GM19455 (cell line): ENCODE results near the gene JOSD2.
A peak's percentile ranks its signal among the peaks of the same experiment; 100 is the strongest.

ENCODE experiments used
- ATAC-seq: cut with Tn5 transposase; IDR thresholded peaks from one replicate; pipeline ENCODE4 v1.9.1; 2021; ENCODE audit not compliant: unreplicated experiment

The JOSD2 gene

GRCh38 chr19:50511069-50511822 is at the start of gene JOSD2:
JOSD2 (minus strand) TSS chr19:50511191; CDS start chr19:50510431, 760 bp downstream.
- ATAC-seq, result peak; percentile 80

- no peak for ATAC-seq
Observed at GRCh38 chr19:50559636-50560035, 48.6 kb upstream of the JOSD2 start.

GRCh38 chr19:50558449-50558848 is 47.5 kb upstream of the JOSD2 start:
- no peak for ATAC-seq

- ATAC-seq, result no peak
Observed at GRCh38 chr19:50558039-50558438, 47.0 kb upstream of the JOSD2 start.

GRCh38 chr19:50557009-50557613 is 46.1 kb upstream of the JOSD2 start:
- no peak for ATAC-seq

GRCh38 chr19:50556282-50557008 is 45.5 kb upstream of the JOSD2 start:
- ATAC-seq, result no peak

- no peak for ATAC-seq
Observed at GRCh38 chr19:50555450-50556281, 44.7 kb upstream of the JOSD2 start.

- ATAC-seq, result no peak
Observed at GRCh38 chr19:50555033-50555432, 44.0 kb upstream of the JOSD2 start.

- no peak for ATAC-seq
Observed at GRCh38 chr19:50554212-50554611, 43.2 kb upstream of the JOSD2 start.

- ATAC-seq, result no peak
Observed at GRCh38 chr19:50553134-50553703, 42.2 kb upstream of the JOSD2 start.

- no peak for ATAC-seq
Observed at GRCh38 chr19:50552540-50552939, 41.5 kb upstream of the JOSD2 start.

GRCh38 chr19:50551715-50552187 is 40.8 kb upstream of the JOSD2 start:
- ATAC-seq, result no peak

GRCh38 chr19:50551034-50551714 is 40.2 kb upstream of the JOSD2 start:
- ATAC-seq, result no peak

- ATAC-seq, result no peak
Observed at GRCh38 chr19:50550594-50550966, 39.6 kb upstream of the JOSD2 start.

GRCh38 chr19:50549927-50550593 is 39.1 kb upstream of the JOSD2 start:
- no peak for ATAC-seq

GRCh38 chr19:50549059-50549926 is 38.3 kb upstream of the JOSD2 start:
- no peak for ATAC-seq

GRCh38 chr19:50548191-50549058 is 37.4 kb upstream of the JOSD2 start:
- ATAC-seq, result no peak
